WTC11 (cell line): ENCODE data around the gene LCLAT1. TPM values are rescaled to one million over a fixed set of nuclear protein-coding genes. Genes with fewer than 3 reads are reported as not detected.

Experiments
- ATAC-seq: fragments of 200-7000 bp; cut with Tn5 transposase; 2 replicates; pipeline ENCODE4 v1.10.0; 2021; ENCODE audit warnings: mild to moderate bottlenecking, moderate library complexity
- CTCF ChIA-PET: fragments of 300-600 bp; sonication (Branson Sonifier 250); formaldehyde crosslinking; loops from one replicate; lab custom pipeline; 2021; ENCODE audit warnings: antibody characterized with exemption; lab: Charles Lee
- POLR2A ChIA-PET: fragments of 350-600 bp; sonication (Branson Sonifier 250); formaldehyde crosslinking; loops from one replicate; lab custom pipeline; 2021; ENCODE audit warnings: antibody characterized with exemption; lab: Charles Lee
- DNase-seq: peaks from one replicate; pipeline ENCODE4 v3.0.0; 2021; ENCODE audit warnings: low spot score
- H3K27ac Mint-ChIP-seq: 2 replicates; pipeline ENCODE4 v1.8.0; 2021; ENCODE audit warnings: mixed read lengths
- H3K27me3 Mint-ChIP-seq: 2 replicates; pipeline ENCODE4 v1.8.0; 2021; ENCODE audit warnings: low read depth, mild to moderate bottlenecking, moderate library complexity, mixed read lengths
- H3K36me3 Mint-ChIP-seq: 2 replicates; pipeline ENCODE4 v1.8.0; 2021; ENCODE audit warnings: mixed read lengths
- H3K4me1 Mint-ChIP-seq: 2 replicates; pipeline ENCODE4 v1.8.0; 2022; ENCODE audit warnings: mixed read lengths
- H3K4me3 Mint-ChIP-seq: 2 replicates; pipeline ENCODE4 v1.8.0; 2021; ENCODE audit warnings: mild to moderate bottlenecking, moderate library complexity, mixed read lengths
- H3K9me3 Mint-ChIP-seq: 2 replicates; pipeline ENCODE4 v1.8.0; 2021; ENCODE audit warnings: mixed read lengths
- FOXK1 ChIP-seq: sonication (generic); formaldehyde crosslinking; IDR thresholded peaks from 2 replicates; pipeline ENCODE4 v1.8.0; 2022; ENCODE audit warnings: mild to moderate bottlenecking, moderate library complexity, missing genetic modification reagents
- IRF2 ChIP-seq: sonication (generic); formaldehyde crosslinking; IDR thresholded peaks from 2 replicates; pipeline ENCODE4 v1.8.0; 2022; ENCODE audit warnings: low read depth, missing genetic modification reagents, borderline replicate concordance
- MXD4 ChIP-seq: fragments of 250-450 bp; sonication (Bioruptor Pico); IDR thresholded peaks from 2 replicates; pipeline ENCODE4 v1.8.0; 2021; ENCODE audit warnings: mild to moderate bottlenecking, moderate library complexity, borderline replicate concordance
- NFYB ChIP-seq: sonication (generic); formaldehyde crosslinking; conservative IDR thresholded peaks from 2 replicates; pipeline ENCODE4 v1.8.0; 2022; ENCODE audit warnings: low read depth, missing genetic modification reagents
- RORB ChIP-seq: fragments of 250-450 bp; sonication (Bioruptor Pico); IDR thresholded peaks from 2 replicates; pipeline ENCODE4 v1.9.0; 2021; ENCODE audit warnings: mild to moderate bottlenecking
- SMAD3 ChIP-seq: sonication (generic); formaldehyde crosslinking; IDR thresholded peaks from 2 replicates; pipeline ENCODE4 v1.8.0; 2022; ENCODE audit warnings: missing genetic modification reagents, mild to moderate bottlenecking, borderline replicate concordance
- ZNF121 ChIP-seq: sonication (generic); formaldehyde crosslinking; IDR thresholded peaks from 2 replicates; pipeline ENCODE4 v1.8.0; 2023; ENCODE audit warnings: missing genetic modification reagents
- ZNF263 ChIP-seq: sonication (generic); formaldehyde crosslinking; IDR thresholded peaks from 2 replicates; pipeline ENCODE4 v1.8.1; 2022; ENCODE audit warnings: low read depth, mild to moderate bottlenecking, moderate library complexity, missing genetic modification reagents
- ZNF317 ChIP-seq: sonication (generic); formaldehyde crosslinking; IDR thresholded peaks from 2 replicates; pipeline ENCODE4 v1.8.1; 2023; ENCODE audit warnings: low read depth, mild to moderate bottlenecking, moderate library complexity, missing genetic modification reagents, borderline replicate concordance
- total RNA-seq: library from RNA; stranded (reverse); gene quantifications from 3 replicates; pipeline ENCODE4 v1.2.3, GENCODE V29; 2021
- TF ChIP-seq, protein P1 (sequence below): fragments of 250-450 bp; sonication (Bioruptor Pico); IDR thresholded peaks from 2 replicates; pipeline ENCODE4 v1.9.0; 2021; ENCODE audit warnings: mild to moderate bottlenecking
- TF ChIP-seq, protein P2 (sequence below): sonication (generic); formaldehyde crosslinking; IDR thresholded peaks from 2 replicates; pipeline ENCODE4 v1.8.1; 2023; ENCODE audit warnings: mild to moderate bottlenecking, missing genetic modification reagents
- TF ChIP-seq, protein P3 (sequence below): sonication (generic); formaldehyde crosslinking; IDR thresholded peaks from 2 replicates; pipeline ENCODE4 v1.8.1; 2023; ENCODE audit warnings: mild to moderate bottlenecking, moderate library complexity, missing genetic modification reagents
- TF ChIP-seq, protein P4 (sequence below): sonication (generic); formaldehyde crosslinking; IDR thresholded peaks from 2 replicates; pipeline ENCODE4 v1.8.1; 2022; ENCODE audit warnings: mild to moderate bottlenecking, missing genetic modification reagents, moderate library complexity, borderline replicate concordance
- TF ChIP-seq, protein P5 (sequence below): sonication (generic); formaldehyde crosslinking; IDR thresholded peaks from 2 replicates; pipeline ENCODE4 v1.8.1; 2023; ENCODE audit warnings: mild to moderate bottlenecking, missing genetic modification reagents, borderline replicate concordance
- TF ChIP-seq, protein P6 (sequence below): fragments of 250-450 bp; sonication (Bioruptor Pico); IDR thresholded peaks from 2 replicates; pipeline ENCODE4 v1.9.0; 2021; ENCODE audit warnings: mild to moderate bottlenecking
- TF ChIP-seq, protein P7 (sequence below): sonication (generic); formaldehyde crosslinking; IDR thresholded peaks from 2 replicates; pipeline ENCODE4 v1.8.1; 2022; ENCODE audit warnings: low read depth, missing genetic modification reagents, borderline replicate concordance

LCLAT1 gene
- total RNA-seq, 1 experiment from 2014 or later, result 22.3 TPM

DNA sequence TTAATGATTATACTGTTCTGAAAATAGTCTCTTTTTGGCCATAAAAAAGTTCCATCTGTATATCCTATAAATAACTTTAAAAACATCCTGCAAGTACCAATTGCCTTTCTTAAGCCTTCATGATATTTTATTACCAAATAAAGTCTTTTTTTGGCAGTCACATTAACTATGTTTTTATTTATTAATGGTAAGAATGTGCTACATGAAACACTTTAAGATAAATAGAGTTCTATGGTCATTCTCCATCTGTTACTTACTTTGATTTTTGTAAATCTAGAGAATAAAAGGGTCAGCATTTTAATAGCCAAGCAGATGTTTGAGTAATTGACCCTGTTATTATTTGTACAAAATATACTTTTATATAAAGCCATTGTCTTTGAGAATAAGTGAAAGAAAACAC, 52.6 kb downstream of the LCLAT1 start (continued):
- TF ChIP-seq, protein P1, sequence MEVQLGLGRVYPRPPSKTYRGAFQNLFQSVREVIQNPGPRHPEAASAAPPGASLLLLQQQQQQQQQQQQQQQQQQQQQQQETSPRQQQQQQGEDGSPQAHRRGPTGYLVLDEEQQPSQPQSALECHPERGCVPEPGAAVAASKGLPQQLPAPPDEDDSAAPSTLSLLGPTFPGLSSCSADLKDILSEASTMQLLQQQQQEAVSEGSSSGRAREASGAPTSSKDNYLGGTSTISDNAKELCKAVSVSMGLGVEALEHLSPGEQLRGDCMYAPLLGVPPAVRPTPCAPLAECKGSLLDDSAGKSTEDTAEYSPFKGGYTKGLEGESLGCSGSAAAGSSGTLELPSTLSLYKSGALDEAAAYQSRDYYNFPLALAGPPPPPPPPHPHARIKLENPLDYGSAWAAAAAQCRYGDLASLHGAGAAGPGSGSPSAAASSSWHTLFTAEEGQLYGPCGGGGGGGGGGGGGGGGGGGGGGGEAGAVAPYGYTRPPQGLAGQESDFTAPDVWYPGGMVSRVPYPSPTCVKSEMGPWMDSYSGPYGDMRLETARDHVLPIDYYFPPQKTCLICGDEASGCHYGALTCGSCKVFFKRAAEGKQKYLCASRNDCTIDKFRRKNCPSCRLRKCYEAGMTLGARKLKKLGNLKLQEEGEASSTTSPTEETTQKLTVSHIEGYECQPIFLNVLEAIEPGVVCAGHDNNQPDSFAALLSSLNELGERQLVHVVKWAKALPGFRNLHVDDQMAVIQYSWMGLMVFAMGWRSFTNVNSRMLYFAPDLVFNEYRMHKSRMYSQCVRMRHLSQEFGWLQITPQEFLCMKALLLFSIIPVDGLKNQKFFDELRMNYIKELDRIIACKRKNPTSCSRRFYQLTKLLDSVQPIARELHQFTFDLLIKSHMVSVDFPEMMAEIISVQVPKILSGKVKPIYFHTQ, result no peak
- TF ChIP-seq, protein P2, sequence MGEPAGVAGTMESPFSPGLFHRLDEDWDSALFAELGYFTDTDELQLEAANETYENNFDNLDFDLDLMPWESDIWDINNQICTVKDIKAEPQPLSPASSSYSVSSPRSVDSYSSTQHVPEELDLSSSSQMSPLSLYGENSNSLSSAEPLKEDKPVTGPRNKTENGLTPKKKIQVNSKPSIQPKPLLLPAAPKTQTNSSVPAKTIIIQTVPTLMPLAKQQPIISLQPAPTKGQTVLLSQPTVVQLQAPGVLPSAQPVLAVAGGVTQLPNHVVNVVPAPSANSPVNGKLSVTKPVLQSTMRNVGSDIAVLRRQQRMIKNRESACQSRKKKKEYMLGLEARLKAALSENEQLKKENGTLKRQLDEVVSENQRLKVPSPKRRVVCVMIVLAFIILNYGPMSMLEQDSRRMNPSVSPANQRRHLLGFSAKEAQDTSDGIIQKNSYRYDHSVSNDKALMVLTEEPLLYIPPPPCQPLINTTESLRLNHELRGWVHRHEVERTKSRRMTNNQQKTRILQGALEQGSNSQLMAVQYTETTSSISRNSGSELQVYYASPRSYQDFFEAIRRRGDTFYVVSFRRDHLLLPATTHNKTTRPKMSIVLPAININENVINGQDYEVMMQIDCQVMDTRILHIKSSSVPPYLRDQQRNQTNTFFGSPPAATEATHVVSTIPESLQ (CRISPR knock-in tag), result no peak
- TF ChIP-seq ZNF121 (CRISPR knock-in tag), result no peak
- no peak for TF ChIP-seq FOXK1 (CRISPR knock-in tag)

DNA sequence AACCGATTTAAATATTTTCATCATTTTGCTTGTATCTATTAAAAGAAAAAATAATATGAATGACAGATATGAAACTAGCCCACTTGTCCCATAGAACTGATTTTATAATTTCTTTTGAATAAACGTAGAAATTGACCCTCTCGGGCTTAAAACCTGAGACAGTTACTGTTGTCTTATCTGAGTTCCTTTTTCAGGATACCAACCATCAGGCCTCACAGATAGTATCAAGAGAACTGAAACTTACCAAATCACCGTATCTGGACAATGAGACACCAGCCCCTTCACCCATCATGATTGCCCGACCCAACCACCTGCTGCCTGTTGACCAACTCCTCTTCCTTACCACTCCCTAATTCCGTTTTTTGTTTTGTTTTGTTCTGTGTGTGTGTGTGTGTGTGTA, 53.7 kb downstream of the LCLAT1 start:
- CTCF ChIA-PET, result no interaction called here
- peaks cover 45% of the 10 kb centered on the region for H3K36me3 Mint-ChIP-seq

DNA sequence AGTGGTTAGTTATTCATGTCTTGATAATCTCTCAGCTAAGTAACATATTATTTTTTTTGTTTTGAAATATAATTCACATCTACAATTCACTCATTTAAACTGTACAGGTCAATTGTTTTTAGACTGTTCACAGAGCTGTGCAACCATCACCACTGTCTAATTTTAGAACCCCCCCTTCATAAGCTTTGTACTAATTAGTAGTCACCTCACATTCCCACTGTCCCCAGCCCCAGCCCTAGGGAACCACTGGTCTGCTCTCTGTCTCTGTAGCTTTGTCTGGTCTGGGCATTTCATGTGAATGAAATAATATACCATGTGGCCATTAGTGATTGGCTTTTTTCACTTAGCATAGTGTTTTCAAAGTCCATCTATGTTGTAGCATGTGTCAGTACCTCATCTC, 55.3 kb downstream of the LCLAT1 start:
- ChIA-PET CTCF (interaction anchor here (0.6 to 1.3 kb wide), 4 partner anchors 9 to 184 kb away, joined by 3 to 6 read pairs (median 4); no protein-coding TSS in a partner anchor), POLR2A (no interaction called here)
- Mint-ChIP-seq H3K36me3 (peaks cover 37% of the 10 kb centered on the region), H3K27ac (no peak overlapping the region), H3K9me3 (peaks cover 37% of the 10 kb centered on the region), H3K4me1 (peaks cover 18% of the 10 kb centered on the region), H3K27me3 (no peaks in the 10 kb centered on the region; the same call in 1 of the 2 replicates), H3K4me3 (no peak overlapping the region)
- no peak for ATAC-seq
- no peak for DNase-seq
- TF ChIP-seq, protein P3, sequence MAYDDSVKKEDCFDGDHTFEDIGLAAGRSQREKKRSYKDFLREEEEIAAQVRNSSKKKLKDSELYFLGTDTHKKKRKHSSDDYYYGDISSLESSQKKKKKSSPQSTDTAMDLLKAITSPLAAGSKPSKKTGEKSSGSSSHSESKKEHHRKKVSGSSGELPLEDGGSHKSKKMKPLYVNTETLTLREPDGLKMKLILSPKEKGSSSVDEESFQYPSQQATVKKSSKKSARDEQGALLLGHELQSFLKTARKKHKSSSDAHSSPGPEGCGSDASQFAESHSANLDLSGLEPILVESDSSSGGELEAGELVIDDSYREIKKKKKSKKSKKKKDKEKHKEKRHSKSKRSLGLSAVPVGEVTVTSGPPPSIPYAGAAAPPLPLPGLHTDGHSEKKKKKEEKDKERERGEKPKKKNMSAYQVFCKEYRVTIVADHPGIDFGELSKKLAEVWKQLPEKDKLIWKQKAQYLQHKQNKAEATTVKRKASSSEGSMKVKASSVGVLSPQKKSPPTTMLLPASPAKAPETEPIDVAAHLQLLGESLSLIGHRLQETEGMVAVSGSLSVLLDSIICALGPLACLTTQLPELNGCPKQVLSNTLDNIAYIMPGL (CRISPR knock-in tag), result no peak
- TF ChIP-seq ZNF263 (CRISPR knock-in tag) (no peak), IRF2 (CRISPR knock-in tag) (no peak), SMAD3 (CRISPR knock-in tag) (no peak), MXD4 (CRISPR knock-in tag) (no peak), NFYB (CRISPR knock-in tag) (no peak), RORB (no peak)
- TF ChIP-seq, protein P4, sequence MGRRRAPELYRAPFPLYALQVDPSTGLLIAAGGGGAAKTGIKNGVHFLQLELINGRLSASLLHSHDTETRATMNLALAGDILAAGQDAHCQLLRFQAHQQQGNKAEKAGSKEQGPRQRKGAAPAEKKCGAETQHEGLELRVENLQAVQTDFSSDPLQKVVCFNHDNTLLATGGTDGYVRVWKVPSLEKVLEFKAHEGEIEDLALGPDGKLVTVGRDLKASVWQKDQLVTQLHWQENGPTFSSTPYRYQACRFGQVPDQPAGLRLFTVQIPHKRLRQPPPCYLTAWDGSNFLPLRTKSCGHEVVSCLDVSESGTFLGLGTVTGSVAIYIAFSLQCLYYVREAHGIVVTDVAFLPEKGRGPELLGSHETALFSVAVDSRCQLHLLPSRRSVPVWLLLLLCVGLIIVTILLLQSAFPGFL (CRISPR knock-in tag), result no peak
- TF ChIP-seq, protein P5, sequence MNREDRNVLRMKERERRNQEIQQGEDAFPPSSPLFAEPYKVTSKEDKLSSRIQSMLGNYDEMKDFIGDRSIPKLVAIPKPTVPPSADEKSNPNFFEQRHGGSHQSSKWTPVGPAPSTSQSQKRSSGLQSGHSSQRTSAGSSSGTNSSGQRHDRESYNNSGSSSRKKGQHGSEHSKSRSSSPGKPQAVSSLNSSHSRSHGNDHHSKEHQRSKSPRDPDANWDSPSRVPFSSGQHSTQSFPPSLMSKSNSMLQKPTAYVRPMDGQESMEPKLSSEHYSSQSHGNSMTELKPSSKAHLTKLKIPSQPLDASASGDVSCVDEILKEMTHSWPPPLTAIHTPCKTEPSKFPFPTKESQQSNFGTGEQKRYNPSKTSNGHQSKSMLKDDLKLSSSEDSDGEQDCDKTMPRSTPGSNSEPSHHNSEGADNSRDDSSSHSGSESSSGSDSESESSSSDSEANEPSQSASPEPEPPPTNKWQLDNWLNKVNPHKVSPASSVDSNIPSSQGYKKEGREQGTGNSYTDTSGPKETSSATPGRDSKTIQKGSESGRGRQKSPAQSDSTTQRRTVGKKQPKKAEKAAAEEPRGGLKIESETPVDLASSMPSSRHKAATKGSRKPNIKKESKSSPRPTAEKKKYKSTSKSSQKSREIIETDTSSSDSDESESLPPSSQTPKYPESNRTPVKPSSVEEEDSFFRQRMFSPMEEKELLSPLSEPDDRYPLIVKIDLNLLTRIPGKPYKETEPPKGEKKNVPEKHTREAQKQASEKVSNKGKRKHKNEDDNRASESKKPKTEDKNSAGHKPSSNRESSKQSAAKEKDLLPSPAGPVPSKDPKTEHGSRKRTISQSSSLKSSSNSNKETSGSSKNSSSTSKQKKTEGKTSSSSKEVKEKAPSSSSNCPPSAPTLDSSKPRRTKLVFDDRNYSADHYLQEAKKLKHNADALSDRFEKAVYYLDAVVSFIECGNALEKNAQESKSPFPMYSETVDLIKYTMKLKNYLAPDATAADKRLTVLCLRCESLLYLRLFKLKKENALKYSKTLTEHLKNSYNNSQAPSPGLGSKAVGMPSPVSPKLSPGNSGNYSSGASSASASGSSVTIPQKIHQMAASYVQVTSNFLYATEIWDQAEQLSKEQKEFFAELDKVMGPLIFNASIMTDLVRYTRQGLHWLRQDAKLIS (CRISPR knock-in tag), result no peak
- TF ChIP-seq, protein P6, sequence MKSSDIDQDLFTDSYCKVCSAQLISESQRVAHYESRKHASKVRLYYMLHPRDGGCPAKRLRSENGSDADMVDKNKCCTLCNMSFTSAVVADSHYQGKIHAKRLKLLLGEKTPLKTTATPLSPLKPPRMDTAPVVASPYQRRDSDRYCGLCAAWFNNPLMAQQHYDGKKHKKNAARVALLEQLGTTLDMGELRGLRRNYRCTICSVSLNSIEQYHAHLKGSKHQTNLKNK (CRISPR knock-in tag), result no peak
- TF ChIP-seq, protein P7, sequence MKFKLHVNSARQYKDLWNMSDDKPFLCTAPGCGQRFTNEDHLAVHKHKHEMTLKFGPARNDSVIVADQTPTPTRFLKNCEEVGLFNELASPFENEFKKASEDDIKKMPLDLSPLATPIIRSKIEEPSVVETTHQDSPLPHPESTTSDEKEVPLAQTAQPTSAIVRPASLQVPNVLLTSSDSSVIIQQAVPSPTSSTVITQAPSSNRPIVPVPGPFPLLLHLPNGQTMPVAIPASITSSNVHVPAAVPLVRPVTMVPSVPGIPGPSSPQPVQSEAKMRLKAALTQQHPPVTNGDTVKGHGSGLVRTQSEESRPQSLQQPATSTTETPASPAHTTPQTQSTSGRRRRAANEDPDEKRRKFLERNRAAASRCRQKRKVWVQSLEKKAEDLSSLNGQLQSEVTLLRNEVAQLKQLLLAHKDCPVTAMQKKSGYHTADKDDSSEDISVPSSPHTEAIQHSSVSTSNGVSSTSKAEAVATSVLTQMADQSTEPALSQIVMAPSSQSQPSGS (CRISPR knock-in tag), result no peak

More for the DNA sequence above, 53.7 kb downstream of the LCLAT1 start:
- Mint-ChIP-seq H3K27me3 (no peaks in the 10 kb centered on the region; the same call in 1 of the 2 replicates), H3K4me3 (no peak overlapping the region), H3K27ac (no peak overlapping the region), H3K4me1 (peaks cover 18% of the 10 kb centered on the region), H3K9me3 (peaks cover 49% of the 10 kb centered on the region)
- ATAC-seq, result no peak
- no peak for DNase-seq
- POLR2A ChIA-PET, result no interaction called here
- TF ChIP-seq ZNF317 (CRISPR knock-in tag), result no peak
